Medulla oblongata (tissue), 1 donor: ENCODE data around the gene BABAM2.

Experiments
- DNase-seq: peaks from one replicate; pipeline ENCODE4 v3.0.0-alpha.2; 2015; ENCODE audit errors: extremely low spot score

BABAM2 gene

DNA sequence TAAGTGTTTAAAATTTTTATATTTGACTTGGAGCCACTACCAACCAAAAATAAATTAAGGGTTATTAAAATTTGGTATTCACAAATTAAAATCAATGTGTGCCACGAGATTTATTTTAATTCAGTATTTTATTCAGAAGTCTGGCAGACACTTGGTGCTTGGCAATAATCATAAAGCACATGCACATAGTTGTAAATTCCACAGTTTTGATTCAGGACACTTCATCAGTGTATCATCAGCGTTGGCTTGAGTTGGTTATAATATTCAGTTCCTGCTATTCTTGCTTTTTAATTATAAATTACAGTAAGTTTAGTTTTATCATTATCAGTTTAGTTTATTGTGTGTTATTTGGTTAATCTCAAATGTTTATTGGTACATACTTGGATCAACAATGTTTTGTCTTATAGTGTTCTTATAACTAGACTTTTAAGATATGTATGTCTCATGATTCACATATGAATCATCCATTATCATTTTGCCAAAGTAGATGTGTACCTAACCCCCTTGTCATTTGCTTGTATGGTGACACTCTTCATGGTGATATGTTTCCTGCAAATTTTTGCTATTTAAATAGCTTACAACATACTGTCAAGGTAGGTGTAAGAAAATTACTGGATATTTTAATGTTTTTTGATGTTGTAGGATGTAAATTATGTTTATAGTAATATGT lies 237.9 kb downstream of the BABAM2 start:
- DNase-seq: no peak

DNA sequence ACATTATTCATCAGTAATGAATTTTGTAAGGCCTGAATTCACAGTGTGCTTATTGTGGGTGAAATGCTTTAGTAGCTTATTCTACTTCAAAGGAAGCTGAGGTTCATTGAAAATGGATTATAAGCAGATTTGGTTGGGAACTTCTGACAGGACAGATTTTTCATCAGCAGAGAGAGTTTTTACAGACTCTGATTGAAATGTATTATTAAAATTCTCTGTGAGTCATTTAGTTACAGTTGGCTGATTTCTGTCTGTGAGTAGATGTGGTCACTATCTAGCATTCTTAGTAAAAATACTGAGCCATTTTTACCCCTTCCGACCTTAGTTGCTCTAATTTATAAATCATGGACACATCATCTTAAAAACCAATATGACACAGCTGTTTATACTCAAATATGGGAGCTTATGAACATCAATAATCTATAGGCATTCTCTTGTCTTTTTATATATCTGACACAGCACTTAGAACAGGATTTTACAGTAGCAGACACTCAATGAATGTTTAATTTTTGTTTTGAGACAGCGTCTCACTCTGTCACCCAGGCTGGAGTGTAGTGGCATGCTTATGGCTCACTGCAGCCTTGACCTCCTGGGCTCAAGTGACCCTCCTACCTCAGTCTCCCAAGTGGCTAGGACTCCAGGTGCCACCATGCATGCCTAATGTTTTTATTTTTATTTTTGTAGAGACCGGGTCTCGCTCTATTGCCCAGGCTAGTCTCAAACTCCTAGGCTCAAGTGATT lies 239.6 kb downstream of the BABAM2 start:
- DNase-seq: no peak

DNA sequence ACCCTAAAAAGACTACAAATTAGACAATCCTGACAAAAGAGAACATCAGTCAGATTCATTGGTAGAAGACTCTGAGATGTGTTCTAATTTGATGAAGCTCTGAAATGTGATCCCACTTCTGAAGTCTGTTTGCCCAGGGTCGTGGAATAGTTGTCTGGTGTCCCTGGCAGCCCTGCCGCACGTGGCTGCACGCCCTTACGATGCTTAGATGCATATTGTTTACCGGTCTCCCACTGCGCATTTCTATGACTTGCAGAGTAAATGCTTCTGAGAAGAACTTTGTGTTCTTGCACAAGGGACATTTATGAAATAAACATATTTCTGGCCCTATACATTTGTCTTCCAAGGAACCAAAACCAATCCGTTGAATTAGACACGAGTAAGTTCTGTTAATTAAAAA lies 243.2 kb downstream of the BABAM2 start:
- DNase-seq: no peak

DNA sequence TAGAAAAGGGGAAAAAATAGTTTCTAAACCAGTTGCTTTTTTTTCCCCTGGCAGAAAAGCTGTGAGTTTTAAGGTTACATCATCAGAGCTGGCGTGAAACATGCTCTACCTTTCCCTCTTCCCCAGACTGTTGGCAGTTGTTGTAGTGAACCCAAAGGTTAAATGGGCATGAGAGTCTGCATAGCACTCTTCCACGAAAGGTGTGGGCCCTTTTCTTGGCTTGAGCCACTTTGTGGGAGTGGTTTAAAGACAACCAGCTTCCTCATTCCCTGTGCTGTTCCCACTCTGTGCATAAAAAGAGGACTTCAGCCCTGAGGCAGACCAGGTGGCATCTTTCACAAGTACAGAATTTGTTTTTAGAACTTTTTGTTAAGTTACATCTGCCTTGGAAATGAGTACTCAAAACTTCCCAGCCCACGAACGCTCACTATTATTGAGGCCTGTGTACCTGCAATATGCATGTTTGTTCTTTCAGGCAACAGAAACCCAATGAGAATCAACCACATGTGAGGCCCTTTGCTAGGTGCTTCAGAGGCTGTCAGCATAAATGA lies 243.8 kb downstream of the BABAM2 start:
- peak; percentile 7 for DNase-seq

DNA sequence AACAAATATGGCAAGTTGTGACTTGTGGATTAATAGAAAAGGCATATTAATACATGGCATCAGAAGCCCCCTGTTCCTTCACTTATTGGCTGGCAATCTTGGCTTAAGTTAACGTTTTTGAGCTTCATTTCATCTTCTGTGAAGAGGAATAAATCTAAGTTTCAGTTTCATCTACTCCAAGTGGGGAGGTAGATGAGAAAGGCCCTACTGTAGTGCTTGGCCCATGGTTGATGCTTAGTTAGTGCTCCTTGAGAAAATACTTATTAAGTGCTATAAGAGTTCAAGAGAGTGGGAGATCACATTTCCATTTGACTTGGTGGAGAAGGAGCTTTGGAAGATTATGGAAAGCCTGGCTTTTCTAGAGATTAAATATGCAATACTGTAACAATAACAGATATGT lies 244.3 kb downstream of the BABAM2 start:
- no peak for DNase-seq

GRCh38 chr2:28135324-28135723 lies 244.8 kb downstream of the BABAM2 start:
- DNase-seq: no peak

DNA sequence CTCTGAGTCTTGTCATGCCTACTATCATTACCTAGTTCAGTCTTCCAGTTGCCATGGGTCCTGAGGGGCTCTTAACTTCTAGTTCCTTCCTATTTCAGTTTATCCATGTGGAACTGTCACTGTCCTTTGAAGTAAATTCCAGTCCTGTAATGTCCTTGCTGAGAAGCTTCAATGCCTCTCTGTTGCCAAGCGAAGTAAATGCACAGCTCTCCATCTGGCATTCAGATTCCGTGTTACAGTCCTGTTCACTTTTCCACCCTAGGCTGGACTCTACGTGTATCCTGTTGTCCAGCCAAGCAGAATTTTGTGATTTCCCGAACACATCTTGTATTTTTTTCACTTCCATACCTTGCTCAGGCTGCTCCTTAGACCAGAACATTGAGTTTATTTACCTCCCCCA lies 245.3 kb downstream of the BABAM2 start:
- DNase-seq: no peak

DNA sequence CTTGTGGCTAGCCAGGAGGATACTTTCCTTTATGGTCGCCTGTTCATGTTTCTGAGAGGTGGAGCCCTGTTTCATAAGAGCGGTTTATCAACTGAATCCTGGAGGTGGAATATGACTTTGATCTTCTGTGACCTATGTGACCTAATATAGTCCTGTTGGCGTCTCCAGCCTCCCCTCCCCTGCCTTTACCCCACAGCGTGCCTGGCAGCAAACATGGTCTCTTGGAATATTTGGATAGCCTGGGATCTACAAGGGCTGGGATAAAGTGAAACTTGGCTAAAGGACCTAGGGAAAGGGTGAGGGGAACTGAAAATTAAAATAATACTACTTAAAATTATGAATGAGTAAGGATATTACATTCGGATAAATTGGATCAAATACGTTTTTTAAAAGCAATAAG lies 246.0 kb downstream of the BABAM2 start:
- DNase-seq: no peak

- peak; percentile 58 for DNase-seq
Measured at GRCh38 chr2:28137221-28137620, 246.7 kb downstream of the BABAM2 start.

- no peak for DNase-seq
Measured at GRCh38 chr2:28142386-28142785, 251.9 kb downstream of the BABAM2 start.

DNA sequence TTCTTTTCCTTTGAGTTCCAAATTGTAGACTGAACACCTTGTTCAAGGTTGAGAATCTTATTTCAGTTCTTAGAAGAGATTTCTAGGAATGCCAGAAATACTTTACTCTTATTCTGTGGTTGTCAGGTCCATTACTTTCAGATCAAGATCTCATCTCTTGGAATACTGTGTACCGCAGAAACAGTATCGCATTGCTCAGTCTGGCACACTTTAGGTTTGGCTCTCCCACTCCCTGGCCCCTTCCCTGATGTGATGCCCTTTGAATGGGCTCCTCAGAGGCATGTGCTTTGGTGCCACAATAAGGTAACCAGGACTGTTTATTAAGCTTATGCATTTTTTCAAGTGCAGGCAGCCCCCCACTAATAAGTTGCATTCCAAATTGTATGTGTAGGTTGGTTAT lies 257.5 kb downstream of the BABAM2 start:
- DNase-seq: no peak

GRCh38 chr2:28148566-28148965 lies 258.0 kb downstream of the BABAM2 start:
- DNase-seq: no peak

DNA sequence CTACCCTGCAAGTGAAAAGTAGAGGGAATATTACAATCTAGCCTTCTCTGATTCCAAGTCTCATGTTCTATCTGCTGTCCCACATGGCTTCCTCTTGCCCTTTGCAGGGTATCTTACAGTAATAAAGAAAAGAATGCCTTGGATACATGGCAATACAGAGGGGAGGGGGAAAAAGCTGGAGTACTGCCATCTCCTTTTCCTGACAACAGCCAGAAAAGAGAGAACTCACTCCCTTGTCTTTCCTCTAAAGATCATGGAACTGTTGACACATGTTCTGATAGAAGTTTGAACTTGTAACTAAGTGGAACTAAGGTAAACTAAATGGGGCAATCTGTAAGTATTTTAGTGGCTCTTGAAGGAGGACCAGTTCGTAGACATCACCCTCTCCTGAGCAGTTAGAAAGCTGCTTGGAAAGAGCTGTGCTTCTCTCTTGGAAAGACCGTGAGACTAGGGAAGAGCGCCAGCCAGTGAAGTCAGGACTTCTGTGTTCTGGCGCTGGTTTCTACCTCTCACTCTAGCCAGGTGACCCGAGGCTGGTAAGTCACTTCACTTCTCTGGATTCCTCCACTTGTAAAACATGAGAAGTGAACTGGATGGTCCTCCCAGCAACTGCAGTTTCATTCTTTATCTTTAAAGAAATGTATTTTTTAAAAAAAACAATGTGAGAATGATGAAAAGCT lies 259.8 kb downstream of the BABAM2 start:
- no peak for DNase-seq

- no peak for DNase-seq
Measured at GRCh38 chr2:28150994-28151393, 260.5 kb downstream of the BABAM2 start.

GRCh38 chr2:28152585-28153280 lies 262.2 kb downstream of the BABAM2 start:
- DNase-seq: no peak

DNA sequence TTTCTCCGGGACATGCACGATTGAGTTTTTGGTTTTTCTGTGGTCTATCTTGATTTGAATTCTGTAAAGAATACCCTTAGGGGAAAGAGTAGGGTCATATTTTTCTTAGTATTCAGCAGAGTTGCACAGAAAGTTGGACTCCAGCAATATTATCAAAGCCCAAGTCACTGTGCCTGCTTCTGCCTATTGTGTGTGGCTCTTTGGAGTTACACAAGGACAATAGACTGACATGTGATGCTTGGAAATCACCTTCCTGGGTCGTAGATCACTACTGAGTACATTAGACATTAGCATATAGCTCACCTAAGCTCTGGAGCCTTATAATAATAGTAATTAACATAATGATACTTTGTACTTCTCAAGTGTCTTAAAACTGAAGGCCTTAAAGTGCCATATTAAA lies 263.3 kb downstream of the BABAM2 start:
- no peak for DNase-seq

- no peak for DNase-seq
Measured at GRCh38 chr2:28155086-28155485, 264.6 kb downstream of the BABAM2 start.

- DNase-seq: no peak
Measured at GRCh38 chr2:28155627-28156026, 265.1 kb downstream of the BABAM2 start.

DNA sequence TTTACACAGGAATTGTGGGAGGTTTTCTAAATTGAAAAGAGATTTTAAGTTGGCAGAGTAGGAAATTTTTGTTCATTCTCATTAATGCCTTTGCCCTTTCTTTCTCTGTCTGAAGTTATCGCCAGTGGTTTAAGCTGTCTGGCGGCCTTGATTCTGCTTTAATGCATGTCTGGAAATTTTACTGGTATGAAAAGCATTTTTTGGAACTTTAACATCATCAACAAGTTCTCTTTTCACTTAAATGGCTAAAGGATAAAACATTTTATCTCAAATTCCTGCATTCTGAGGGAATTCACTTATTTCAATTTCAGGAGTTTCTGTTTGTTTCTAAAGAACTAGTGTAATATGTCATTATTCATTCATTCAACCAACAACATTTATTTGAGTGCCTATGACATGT lies 268.3 kb downstream of the BABAM2 start:
- DNase-seq: no peak

GRCh38 chr2:28160986-28161425 lies 270.5 kb downstream of the BABAM2 start:
- DNase-seq: no peak

GRCh38 chr2:28161466-28161865 lies 270.9 kb downstream of the BABAM2 start:
- no peak for DNase-seq

- DNase-seq: no peak
Measured at GRCh38 chr2:28162564-28162963, 272.0 kb downstream of the BABAM2 start.
